K562 (cell line): ENCODE results near the gene ADGRG1. TPM values are rescaled to one million over a fixed set of nuclear protein-coding genes. Genes with fewer than 3 reads are reported as not detected.
A peak's percentile ranks its signal among the peaks of the same experiment; 100 is the strongest.

Source experiments
- ATAC-seq: fragments of 200-7000 bp; cut with Tn5 transposase; 3 replicates; pipeline ENCODE4 v1.9.1; 2020; ENCODE audit warnings: moderate library complexity
- BruUV-seq: library from RNA; stranded (reverse); fragments of 400-500 nt; replicated peaks from 2 replicates; lab custom pipeline; 2021; lab: Mats Ljungman, UMichigan
- CTCF ChIA-PET: fragments of 300-600 bp; formaldehyde crosslinking; extraction: SDS; loops from one replicate; lab custom pipeline; 2021; ENCODE audit warnings: low intra/inter-chr PET ratio; lab: Yijun Ruan, JAX
- POLR2A ChIA-PET: fragments of 300-600, 350-650 bp; sonication (Branson Sonifier 250); formaldehyde crosslinking; extraction: SDS; loops from one replicate; lab custom pipeline; 2021; ENCODE audit warnings: antibody characterized with exemption, inconsistent platforms; lab: Yijun Ruan, JAX
- DNase-seq, 4 experiments: peaks; one replicate each; pipeline versions ENCODE4 v3.0.0 to v3.0.0-alpha.2; 2011 to 2018; ENCODE audit warnings: low spot score in 3 of 4, mixed read lengths in 3 of 4; ENCODE audit errors: extremely low read depth in 1 of 4
- FAIRE-seq: peaks from 2 replicates; lab custom pipeline; 2011; peaks lifted over from hg19 to GRCh38; lab: Jason Lieb, UNC
- H2AFZ ChIP-seq: 2 replicates; pipeline ENCODE4 v1.6.0; 2011; ENCODE audit warnings: low read depth, low read length, control low read depth, inconsistent platforms
- H3K27ac ChIP-seq: fragments of 200-600 bp; 3 replicates; pipeline ENCODE4 v1.8.0; 2011; ENCODE audit warnings: low read depth, mild to moderate bottlenecking, control low read depth, inconsistent platforms, low read length, moderate library complexity, mixed read lengths; ENCODE audit errors: extremely low read depth
- H3K27me3 ChIP-seq, 2 experiments: fragments of 300-600 bp in 1 of 2; 2 replicates in 1 of 2; 3 replicates in 1 of 2; pipeline versions ENCODE4 v1.6.0 to v1.8.0; 2011; ENCODE audit warnings: inconsistent platforms in 2 of 2, low read length in 2 of 2, mild to moderate bottlenecking in 1 of 2, mixed read lengths in 1 of 2, moderate library complexity in 1 of 2; ENCODE audit not compliant: control insufficient read depth in 2 of 2, insufficient read depth in 2 of 2
- H3K36me3 ChIP-seq: fragments of 300-600 bp; 3 replicates; pipeline ENCODE4 v1.8.0; 2011; ENCODE audit warnings: mild to moderate bottlenecking, low read length, inconsistent platforms; ENCODE audit not compliant: control insufficient read depth, insufficient read depth
- H3K4me1 ChIP-seq, 2 experiments: fragments of 200-600 bp in 1 of 2; replicated peaks in 1 of 2; 2 replicates in 1 of 2; 3 replicates in 1 of 2; pipeline versions ENCODE4 v1.5.1 to v1.8.0; 2011; ENCODE audit warnings: inconsistent platforms in 2 of 2, low read length in 2 of 2, mild to moderate bottlenecking in 1 of 2, mixed read lengths in 1 of 2, moderate library complexity in 1 of 2; ENCODE audit not compliant: control insufficient read depth in 2 of 2, insufficient read depth in 2 of 2
- H3K4me2 ChIP-seq: 2 replicates; pipeline ENCODE4 v1.6.1; 2011; ENCODE audit warnings: low read length, control low read depth, inconsistent platforms, mixed read lengths; ENCODE audit not compliant: insufficient read depth
- H3K4me3 ChIP-seq: fragments of 200-600 bp; sonication (generic), shearing (Covaris generic); 2 replicates; pipeline ENCODE4 v1.5.1; 2016; ENCODE audit warnings: control low read depth, inconsistent platforms
- H3K79me2 ChIP-seq: fragments of 200-600 bp; 3 replicates; pipeline ENCODE4 v1.8.0; 2011; ENCODE audit warnings: low read length, inconsistent platforms; ENCODE audit not compliant: control insufficient read depth, insufficient read depth
- H3K9ac ChIP-seq, 2 experiments: 2 replicates each; pipeline versions ENCODE4 v1.6.0 to v1.6.1; 2011; ENCODE audit warnings: low read depth in 2 of 2, low read length in 2 of 2, control low read depth in 1 of 2, inconsistent platforms in 1 of 2, mild to moderate bottlenecking in 1 of 2, mixed read lengths in 1 of 2; ENCODE audit not compliant: insufficient read depth in 1 of 2
- H3K9me1 ChIP-seq: one replicate; pipeline ENCODE4 v1.6.0; 2011; ENCODE audit warnings: inconsistent platforms, mild to moderate bottlenecking, low read length, moderate library complexity; ENCODE audit not compliant: control insufficient read depth, insufficient read depth
- H3K9me3 ChIP-seq: replicated peaks from 2 replicates; pipeline ENCODE4 v1.5.1; 2011; ENCODE audit warnings: low read depth, low read length, inconsistent platforms; ENCODE audit not compliant: control insufficient read depth, insufficient read depth
- H4K20me1 ChIP-seq: replicated peaks from 2 replicates; pipeline ENCODE4 v1.6.1; 2011; ENCODE audit warnings: low read length, inconsistent platforms, mixed read lengths; ENCODE audit not compliant: control insufficient read depth, insufficient read depth
- CCNT2 ChIP-seq: IDR thresholded peaks from 2 replicates; pipeline ENCODE4 v1.6.1; 2011; ENCODE audit warnings: borderline replicate concordance, low read depth, mild to moderate bottlenecking, moderate library complexity, mixed read lengths, low read length; ENCODE audit not compliant: insufficient read length; ENCODE audit errors: extremely low read depth
- CHD2 ChIP-seq: IDR thresholded peaks from 2 replicates; pipeline ENCODE4 v1.6.1; 2011; ENCODE audit warnings: low read depth, low read length
- NFE2L1 ChIP-seq: fragments of 450-650 bp; IDR thresholded peaks from 2 replicates; pipeline ENCODE4 v1.6.1; 2016; ENCODE audit warnings: missing genetic modification characterization, low read depth, mild to moderate bottlenecking, missing compliant biosample characterization, moderate library complexity, borderline replicate concordance
- RBM15 ChIP-seq: fragments of 200-400 bp; formaldehyde crosslinking; IDR thresholded peaks from 2 replicates; pipeline ENCODE4 v1.6.1; 2018; ENCODE audit warnings: mild to moderate bottlenecking, low read length, moderate library complexity; ENCODE audit not compliant: insufficient read depth
- RFX5 ChIP-seq: IDR thresholded peaks from 2 replicates; pipeline ENCODE4 v1.6.1; 2011; ENCODE audit warnings: low read depth, mild to moderate bottlenecking, improper control_type of control experiment, low read length
- ZNF239 ChIP-seq: fragments of 250-450 bp; sonication (Bioruptor Pico); IDR thresholded peaks from 2 replicates; pipeline ENCODE4 v1.4.0; 2020; ENCODE audit warnings: mild to moderate bottlenecking
- ZSCAN29 ChIP-seq: fragments of 450-650 bp; IDR thresholded peaks from 2 replicates; pipeline ENCODE4 v1.6.1; 2017
- whole genome bisulfite sequencing: fragments of 100-300 bp; shearing (Covaris generic); methylation state at CpG from one replicate; pipeline ENCODE4 v1.1.6; 2016; ENCODE audit warnings: low coverage, mixed read lengths; ENCODE audit not compliant: insufficient coverage; ENCODE audit errors: missing lambda C conversion rate; 5-methylcytosine and 5-hydroxymethylcytosine counted together
- in situ Hi-C: fragments of 300-500 bp; cut with MboI; formaldehyde crosslinking; loops from 4 replicates; pipeline ENCODE4 v1.15.0; 2018; ENCODE audit warnings: inconsistent platforms, mixed read lengths
- intact Hi-C: fragments of 100-400 bp; cut with micrococcal nuclease; formaldehyde crosslinking; loops from 2 replicates; pipeline ENCODE4 v1.14.2; 2022
- polyA plus RNA-seq, 8 experiments: library from polyadenylated mRNA; depleted of rRNA in 4 of 8; stranded (reverse) in 5 of 8; unstranded in 3 of 8; fragments of >200 nt; fragmentation: Nextera tagmentation in 2 of 8; fragmentation: Illumina TruSeq in 1 of 8; extraction: Ambion mirVana in 2 of 8; extraction: Trizol in 1 of 8; gene quantifications; 2 replicates each; pipeline versions ENCODE4 v1.2.1 to v1.2.3, GENCODE V29; 2011 to 2014; ENCODE audit warnings: inconsistent platforms in 1 of 8, missing spikeins in 1 of 8
- total RNA-seq, 7 experiments: library from RNA; depleted of rRNA in 6 of 7; stranded (reverse); fragments of >200 nt in 6 of 7; fragmentation: Illumina TruSeq in 2 of 7; extraction: Trizol in 2 of 7; gene quantifications; 2 replicates each; pipeline versions ENCODE4 v1.2.1 to v1.2.3, GENCODE V29; 2011 to 2021; ENCODE audit warnings: low replicate concordance in 1 of 7
- TF ChIP-seq, protein P1 (sequence below), 2 experiments: fragments of 450-650 bp; IDR thresholded peaks; 2 replicates each; pipeline ENCODE4 v1.6.1; 2018; ENCODE audit warnings: mild to moderate bottlenecking in 2 of 2, low read depth in 1 of 2; ENCODE audit not compliant: partially characterized antibody in 2 of 2
- TF ChIP-seq, protein P2 (sequence below): fragments of 250-450 bp; sonication (Bioruptor Pico); IDR thresholded peaks from 2 replicates; pipeline ENCODE4 v1.8.0; 2022; ENCODE audit warnings: inconsistent platforms

Gene ADGRG1
- total and polyA plus RNA-seq, 9 of the 15 experiments (the other 6 are each of a cell fraction or from before 2014, with no cell fraction given): 0.04 to 0.31 (median 0.16) TPM; not detected in 6

DNA sequence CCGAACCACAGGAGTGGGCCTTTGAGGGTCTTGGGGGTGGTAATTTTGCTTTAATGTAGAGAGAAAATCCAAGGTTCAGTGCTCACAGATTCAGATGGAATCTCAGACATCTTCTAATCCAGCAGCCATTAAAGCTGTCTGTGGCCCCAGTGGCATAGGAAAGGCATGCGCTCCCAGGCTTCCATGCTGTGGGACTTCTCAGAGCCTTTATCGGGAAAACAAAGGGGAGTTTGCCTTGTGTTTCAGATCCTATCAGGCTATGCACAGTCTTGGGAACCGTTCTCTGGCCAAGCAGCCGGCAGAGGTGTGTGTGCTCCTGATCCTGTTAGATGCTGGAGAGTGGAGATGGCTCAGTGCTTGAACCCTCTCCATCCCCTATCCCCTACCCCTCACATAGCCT is 7.8 kb downstream of the ADGRG1 start:
- no peaks in the 10 kb centered on the region for H3K79me2 ChIP-seq
- no peak overlapping the region for H3K27ac ChIP-seq
- POLR2A ChIA-PET: interaction anchor here (0.7 to 1.0 kb wide), 3 partner anchors 9 to 82 kb away, joined by 3 to 6 read pairs (median 3); no protein-coding TSS in a partner anchor
- no peak for DNase-seq
- no peaks in the 10 kb centered on the region for H3K9me1 ChIP-seq
- H3K4me3 ChIP-seq: no peak overlapping the region
- H3K27me3 ChIP-seq: peaks cover 17 to 69% of the 10 kb centered on the region in 2 experiments
- no peaks in the 10 kb centered on the region for H3K36me3 ChIP-seq
- H3K9ac ChIP-seq: no peak overlapping the region
- CTCF ChIA-PET: no interaction called here
- BruUV-seq: no TSS peak
- no peaks in the 10 kb centered on the region for H3K9me3 ChIP-seq
- H4K20me1 ChIP-seq: peaks cover 6% of the 10 kb centered on the region; the same call in 1 of the 2 replicates
- FAIRE-seq: no peak
- in situ Hi-C loops: no loop called here
- WGBS: 7% methylated on average over 5 of the region's 5 CpGs
- TF ChIP-seq, protein P1, sequence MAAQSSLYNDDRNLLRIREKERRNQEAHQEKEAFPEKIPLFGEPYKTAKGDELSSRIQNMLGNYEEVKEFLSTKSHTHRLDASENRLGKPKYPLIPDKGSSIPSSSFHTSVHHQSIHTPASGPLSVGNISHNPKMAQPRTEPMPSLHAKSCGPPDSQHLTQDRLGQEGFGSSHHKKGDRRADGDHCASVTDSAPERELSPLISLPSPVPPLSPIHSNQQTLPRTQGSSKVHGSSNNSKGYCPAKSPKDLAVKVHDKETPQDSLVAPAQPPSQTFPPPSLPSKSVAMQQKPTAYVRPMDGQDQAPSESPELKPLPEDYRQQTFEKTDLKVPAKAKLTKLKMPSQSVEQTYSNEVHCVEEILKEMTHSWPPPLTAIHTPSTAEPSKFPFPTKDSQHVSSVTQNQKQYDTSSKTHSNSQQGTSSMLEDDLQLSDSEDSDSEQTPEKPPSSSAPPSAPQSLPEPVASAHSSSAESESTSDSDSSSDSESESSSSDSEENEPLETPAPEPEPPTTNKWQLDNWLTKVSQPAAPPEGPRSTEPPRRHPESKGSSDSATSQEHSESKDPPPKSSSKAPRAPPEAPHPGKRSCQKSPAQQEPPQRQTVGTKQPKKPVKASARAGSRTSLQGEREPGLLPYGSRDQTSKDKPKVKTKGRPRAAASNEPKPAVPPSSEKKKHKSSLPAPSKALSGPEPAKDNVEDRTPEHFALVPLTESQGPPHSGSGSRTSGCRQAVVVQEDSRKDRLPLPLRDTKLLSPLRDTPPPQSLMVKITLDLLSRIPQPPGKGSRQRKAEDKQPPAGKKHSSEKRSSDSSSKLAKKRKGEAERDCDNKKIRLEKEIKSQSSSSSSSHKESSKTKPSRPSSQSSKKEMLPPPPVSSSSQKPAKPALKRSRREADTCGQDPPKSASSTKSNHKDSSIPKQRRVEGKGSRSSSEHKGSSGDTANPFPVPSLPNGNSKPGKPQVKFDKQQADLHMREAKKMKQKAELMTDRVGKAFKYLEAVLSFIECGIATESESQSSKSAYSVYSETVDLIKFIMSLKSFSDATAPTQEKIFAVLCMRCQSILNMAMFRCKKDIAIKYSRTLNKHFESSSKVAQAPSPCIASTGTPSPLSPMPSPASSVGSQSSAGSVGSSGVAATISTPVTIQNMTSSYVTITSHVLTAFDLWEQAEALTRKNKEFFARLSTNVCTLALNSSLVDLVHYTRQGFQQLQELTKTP (IDR thresholded peaks at IDR 0.05; ENCODE audit: low read depth in 1 of 2, partially characterized antibody in 2 of 2): no peak
- no peak for TF ChIP-seq RBM15
- TF ChIP-seq, protein P2, sequence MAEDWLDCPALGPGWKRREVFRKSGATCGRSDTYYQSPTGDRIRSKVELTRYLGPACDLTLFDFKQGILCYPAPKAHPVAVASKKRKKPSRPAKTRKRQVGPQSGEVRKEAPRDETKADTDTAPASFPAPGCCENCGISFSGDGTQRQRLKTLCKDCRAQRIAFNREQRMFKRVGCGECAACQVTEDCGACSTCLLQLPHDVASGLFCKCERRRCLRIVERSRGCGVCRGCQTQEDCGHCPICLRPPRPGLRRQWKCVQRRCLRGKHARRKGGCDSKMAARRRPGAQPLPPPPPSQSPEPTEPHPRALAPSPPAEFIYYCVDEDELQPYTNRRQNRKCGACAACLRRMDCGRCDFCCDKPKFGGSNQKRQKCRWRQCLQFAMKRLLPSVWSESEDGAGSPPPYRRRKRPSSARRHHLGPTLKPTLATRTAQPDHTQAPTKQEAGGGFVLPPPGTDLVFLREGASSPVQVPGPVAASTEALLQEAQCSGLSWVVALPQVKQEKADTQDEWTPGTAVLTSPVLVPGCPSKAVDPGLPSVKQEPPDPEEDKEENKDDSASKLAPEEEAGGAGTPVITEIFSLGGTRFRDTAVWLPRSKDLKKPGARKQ (CRISPR knock-in tag): no peak
- no peak for TF ChIP-seq RFX5
- no peak for TF ChIP-seq CCNT2
- no peak for TF ChIP-seq NFE2L1
- peak; percentile 97 for TF ChIP-seq ZNF239 (CRISPR knock-in tag)
- no peak for TF ChIP-seq CHD2
- no peak for TF ChIP-seq ZSCAN29
- H3K4me2 ChIP-seq: no peak overlapping the region
- peaks cover 0 to 20% of the 10 kb centered on the region in 2 experiments; a peak in 2 of 5 replicates for H3K4me1 ChIP-seq
- no peak for ATAC-seq
- intact Hi-C loops: no loop called here
- H2AFZ ChIP-seq: no peak overlapping the region
